ENCODE results near the gene IGF2R.

DNA sequence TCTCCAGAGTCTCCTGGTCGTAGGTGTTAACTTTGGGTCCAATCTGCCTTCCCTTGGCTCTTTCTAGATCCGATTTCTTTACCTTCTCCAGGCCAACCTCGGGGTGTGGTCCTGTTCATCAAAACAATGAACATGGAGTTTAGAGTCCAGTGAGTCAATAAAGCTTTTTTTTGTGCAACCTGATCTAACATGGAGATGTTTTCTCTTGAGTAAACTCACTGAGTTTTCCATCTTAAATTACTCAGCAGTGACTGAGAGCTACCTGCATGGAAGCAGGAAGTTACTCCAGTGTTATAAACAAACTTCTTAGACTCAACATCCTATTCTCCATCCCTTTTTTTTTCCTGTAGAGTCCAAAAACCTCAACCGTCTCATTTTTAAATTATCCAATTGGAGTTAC lies 137.8 kb downstream of the IGF2R start:
- TF ChIP-seq, protein P1, sequence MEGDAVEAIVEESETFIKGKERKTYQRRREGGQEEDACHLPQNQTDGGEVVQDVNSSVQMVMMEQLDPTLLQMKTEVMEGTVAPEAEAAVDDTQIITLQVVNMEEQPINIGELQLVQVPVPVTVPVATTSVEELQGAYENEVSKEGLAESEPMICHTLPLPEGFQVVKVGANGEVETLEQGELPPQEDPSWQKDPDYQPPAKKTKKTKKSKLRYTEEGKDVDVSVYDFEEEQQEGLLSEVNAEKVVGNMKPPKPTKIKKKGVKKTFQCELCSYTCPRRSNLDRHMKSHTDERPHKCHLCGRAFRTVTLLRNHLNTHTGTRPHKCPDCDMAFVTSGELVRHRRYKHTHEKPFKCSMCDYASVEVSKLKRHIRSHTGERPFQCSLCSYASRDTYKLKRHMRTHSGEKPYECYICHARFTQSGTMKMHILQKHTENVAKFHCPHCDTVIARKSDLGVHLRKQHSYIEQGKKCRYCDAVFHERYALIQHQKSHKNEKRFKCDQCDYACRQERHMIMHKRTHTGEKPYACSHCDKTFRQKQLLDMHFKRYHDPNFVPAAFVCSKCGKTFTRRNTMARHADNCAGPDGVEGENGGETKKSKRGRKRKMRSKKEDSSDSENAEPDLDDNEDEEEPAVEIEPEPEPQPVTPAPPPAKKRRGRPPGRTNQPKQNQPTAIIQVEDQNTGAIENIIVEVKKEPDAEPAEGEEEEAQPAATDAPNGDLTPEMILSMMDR (IDR thresholded peaks at IDR 0.05): no peak
- no peak for TF ChIP-seq EZH2 (IDR thresholded peaks at IDR 0.05)
- TF ChIP-seq EZH2phosphoT487 (IDR thresholded peaks at IDR 0.05): no peak

All from neural progenitor cell (in vitro differentiated cells).